CD4-positive, alpha-beta T cell (primary cell): ENCODE measurements around the gene EEPD1. TPM values are rescaled to one million over a fixed set of nuclear protein-coding genes. Genes with fewer than 3 reads are reported as not detected.
"Not testable (repeated sequence)": the region's sequence is repeated elsewhere in the genome, so short reads cannot be mapped to it uniquely, and the experiment has no call there.

Experiments used
- ATAC-seq: fragments of 200-7000 bp; cut with Tn5 transposase; one replicate; pipeline ENCODE4 v1.10.0; 2022; ENCODE audit warnings: mild to moderate bottlenecking; ENCODE audit not compliant: poor library complexity
- CTCF ChIA-PET: fragments of 350-600 bp; sonication (Branson Sonifier 250); formaldehyde crosslinking; loops from one replicate; lab custom pipeline; 2021; ENCODE audit warnings: antibody characterized with exemption, inconsistent platforms; lab: Charles Lee
- POLR2A ChIA-PET: fragments of 350-600 bp; sonication (Branson Sonifier 250); formaldehyde crosslinking; loops from one replicate; lab custom pipeline; 2021; ENCODE audit warnings: antibody characterized with exemption, inconsistent platforms; lab: Charles Lee
- DNase-seq, 14 experiments: peaks; one replicate each; pipeline ENCODE4 v3.0.0-alpha.2; 2013 to 2020; ENCODE audit warnings: mixed read lengths in 2 of 14
- H3K27ac ChIP-seq, 2 donors: one replicate each; pipeline versions ENCODE4 v1.5.1 to v1.7.0; 2013; ENCODE audit warnings: low read length in 2 of 2, low read depth in 1 of 2, mild to moderate bottlenecking in 1 of 2
- H3K27me3 ChIP-seq, 2 experiments: 1 replicate in 1 of 2; 2 replicates in 1 of 2; pipeline versions ENCODE4 v1.6.1 to v1.7.0; 2013; ENCODE audit warnings: low read length in 2 of 2, control low read depth in 1 of 2, mild to moderate bottlenecking in 1 of 2, moderate library complexity in 1 of 2; ENCODE audit not compliant: insufficient read depth in 2 of 2, control insufficient read depth in 1 of 2
- H3K36me3 ChIP-seq: one replicate; pipeline ENCODE4 v1.6.1; 2013; ENCODE audit warnings: low read length, control low read depth; ENCODE audit not compliant: insufficient read depth
- H3K4me1 ChIP-seq: one replicate; pipeline ENCODE4 v1.6.1; 2013; ENCODE audit warnings: low read length, control low read depth; ENCODE audit not compliant: insufficient read depth
- H3K4me3 ChIP-seq: one replicate; pipeline ENCODE4 v1.5.1; 2013; ENCODE audit warnings: mild to moderate bottlenecking, low read length, moderate library complexity
- H3K9me3 ChIP-seq, 2 experiments: 1 replicate in 1 of 2; 2 replicates in 1 of 2; pipeline versions ENCODE4 v1.6.1 to v1.7.0; 2013; ENCODE audit warnings: low read length in 2 of 2, mild to moderate bottlenecking in 2 of 2, control low read depth in 1 of 2, moderate library complexity in 1 of 2; ENCODE audit not compliant: control insufficient read depth in 1 of 2, insufficient read depth in 1 of 2
- H3K27ac Mint-ChIP-seq: one replicate; pipeline ENCODE4 v1.8.0; 2020; ENCODE audit warnings: mixed read lengths
- H3K27me3 Mint-ChIP-seq: one replicate; pipeline ENCODE4 v1.8.0; 2021; ENCODE audit warnings: mixed read lengths
- H3K36me3 Mint-ChIP-seq: one replicate; pipeline ENCODE4 v1.8.0; 2021; ENCODE audit warnings: low read depth, mixed read lengths
- H3K4me1 Mint-ChIP-seq: one replicate; pipeline ENCODE4 v1.8.0; 2021; ENCODE audit warnings: low read depth, mixed read lengths
- H3K4me3 Mint-ChIP-seq: one replicate; pipeline ENCODE4 v1.8.0; 2020; ENCODE audit warnings: mild to moderate bottlenecking, mixed read lengths
- H3K9me3 Mint-ChIP-seq: one replicate; pipeline ENCODE4 v1.8.0; 2020; ENCODE audit warnings: mixed read lengths
- CTCF ChIP-seq: fragments of 200-600 bp; IDR thresholded peaks from one replicate; pipeline ENCODE4 v1.8.0; 2022; ENCODE audit warnings: antibody characterized with exemption, mild to moderate bottlenecking
- intact Hi-C, 2 experiments: fragments of 100-400 bp; cut with DNase I in 1 of 2; cut with micrococcal nuclease in 1 of 2; formaldehyde crosslinking; loops; one replicate each; pipeline versions ENCODE4 v1.15.1 to v1.9.0; 2023 to 2025; cut with DNase I, micrococcal nuclease
- polyA plus RNA-seq, 2 donors: library from polyadenylated mRNA; unstranded; fragments of 120-200 nt; gene quantifications; one replicate each; pipeline ENCODE4 v1.2.1, GENCODE V29; 2013
- total RNA-seq, 174 experiments: library from RNA in 2 of 174; stranded (reverse) in 2 of 174; gene quantifications; one replicate each; pipeline ENCODE4 v1.2.3 and lab custom pipeline; 2021 to 2026

The EEPD1 gene
- total RNA-seq (1 to 10 TPM; 4.4 to 4.6 TPM), total RNA-seq (lab: John Stamatoyannopoulos, UW) (0.62 to 20.2 (median 4.0) reads per million in 172 experiments)
- polyA plus RNA-seq (2013, experiment 1 of 2): 20.2 TPM
- 25.9 TPM for polyA plus RNA-seq (2013, experiment 2 of 2)

GRCh38 chr7:36152756-36153570 lies at the start of gene EEPD1:
TSS of gene EEPD1 (plus strand) at chr7:36153254. CDS start at chr7:36154325, 1,071 bp downstream.
- H3K4me1 Mint-ChIP-seq: peaks cover 45% of the 10 kb centered on the region
- H3K4me3 Mint-ChIP-seq: peak within 1 kb of the TSS; percentile 90
- H3K36me3 Mint-ChIP-seq: no peaks in the 10 kb centered on the region
- peak; percentile 96 for ATAC-seq
- peak; percentile 99 to 100 (median 100) for DNase-seq
- POLR2A ChIA-PET: no interaction called here
- H3K27me3 ChIP-seq: no peaks in the 10 kb centered on the region
- intact Hi-C loops: loop anchor here (5.0 to 10.0 kb wide), 5 partner anchors 132 to 1116 kb away; partner anchors contain the start of genes ANLN (in 1 of the 2), DPY19L1 (in 1 of the 2) and HERPUD2 (in 1 of the 2)
- CTCF ChIA-PET: no interaction called here
- H3K9me3 ChIP-seq: peaks cover 0 to 3% of the 10 kb centered on the region in 2 experiments
- H3K27ac ChIP-seq: peak within 1 kb of the TSS; percentile 30 to 35
- no peaks in the 10 kb centered on the region for H3K9me3 Mint-ChIP-seq
- H3K36me3 ChIP-seq: no peaks in the 10 kb centered on the region
- peak within 1 kb of the TSS; percentile 69 for H3K4me3 ChIP-seq
- peaks cover 37% of the 10 kb centered on the region for H3K4me1 ChIP-seq
- H3K27me3 Mint-ChIP-seq: no peaks in the 10 kb centered on the region
- no peak for TF ChIP-seq CTCF
- peak within 1 kb of the TSS; percentile 22 for H3K27ac Mint-ChIP-seq

- no peaks in the 10 kb centered on the region for H3K4me1 Mint-ChIP-seq
- no peak for TF ChIP-seq CTCF
- H3K4me1 ChIP-seq: no peaks in the 10 kb centered on the region
- CTCF ChIA-PET: no interaction called here
- no peaks in the 10 kb centered on the region for H3K36me3 ChIP-seq
- intact Hi-C loops: no loop called here
- H3K4me3 ChIP-seq: no peak overlapping the region
- H3K9me3 Mint-ChIP-seq: no peaks in the 10 kb centered on the region
- ATAC-seq (no peak), DNase-seq (no peak)
- H3K4me3 Mint-ChIP-seq: no peak overlapping the region
- H3K9me3 ChIP-seq: peaks cover 0 to 4% of the 10 kb centered on the region in 2 experiments
- no peaks in the 10 kb centered on the region for H3K27me3 ChIP-seq
- POLR2A ChIA-PET: no interaction called here
- no peak overlapping the region for H3K27ac Mint-ChIP-seq
- H3K27ac ChIP-seq: no peak overlapping the region
- H3K36me3 Mint-ChIP-seq: no peaks in the 10 kb centered on the region
- H3K27me3 Mint-ChIP-seq: no peaks in the 10 kb centered on the region
These were observed 49.1 kb upstream of the EEPD1 start for GRCh38 chr7:36103837-36104561.

- H3K4me3 Mint-ChIP-seq, intact Hi-C loops, H3K4me1 ChIP-seq, H3K9me3 ChIP-seq, CTCF ChIA-PET, POLR2A ChIA-PET, H3K4me3 ChIP-seq, H3K27me3 Mint-ChIP-seq, ATAC-seq, H3K36me3 Mint-ChIP-seq, DNase-seq, H3K27ac ChIP-seq, H3K27ac Mint-ChIP-seq, H3K4me1 Mint-ChIP-seq, H3K27me3 ChIP-seq, H3K9me3 Mint-ChIP-seq, H3K36me3 ChIP-seq: not testable (repeated sequence)
These were observed 45.8 kb upstream of the EEPD1 start for GRCh38 chr7:36106972-36107908.
